Panc1 (cell line): ENCODE results near the gene PROSER3. TPM values are rescaled to one million over a fixed set of nuclear protein-coding genes. Genes with fewer than 3 reads are reported as not detected.

ENCODE experiments used
- ATAC-seq: fragments of 200-7000 bp; cut with Tn5 transposase; 2 replicates; pipeline ENCODE4 v1.9.1; 2020; ENCODE audit warnings: mild to moderate bottlenecking, moderate library complexity
- BruUV-seq: library from RNA; stranded (reverse); fragments of 400-500 nt; replicated peaks from 2 replicates; lab custom pipeline; 2021; lab: Mats Ljungman, UMichigan
- CTCF ChIA-PET: fragments of 300-600 bp; sonication (Branson Sonifier 250); formaldehyde crosslinking; loops from one replicate; lab custom pipeline; 2022; ENCODE audit warnings: antibody characterized with exemption; lab: Charles Lee
- POLR2A ChIA-PET: fragments of 300-600 bp; sonication (Branson Sonifier 250); formaldehyde crosslinking; loops from one replicate; lab custom pipeline; 2022; ENCODE audit warnings: antibody characterized with exemption; lab: Charles Lee
- DNase-seq: peaks from one replicate; pipeline ENCODE4 v3.0.0-alpha.2; 2010; ENCODE audit warnings: low read depth, low spot score
- H3K27ac ChIP-seq: 2 replicates; pipeline ENCODE4 v1.5.1; 2011; ENCODE audit warnings: mild to moderate bottlenecking, low read length, inconsistent platforms
- H3K27me3 ChIP-seq: fragments of 200-500 bp; sonication (Bioruptor generic); 2 replicates; pipeline ENCODE4 v1.6.0; 2014; ENCODE audit warnings: low read length, inconsistent platforms; ENCODE audit not compliant: control insufficient read depth, insufficient read depth
- H3K36me3 ChIP-seq: fragments of 200-500 bp; sonication (Bioruptor generic); 2 replicates; pipeline ENCODE4 v1.5.1; 2014; ENCODE audit warnings: inconsistent platforms, mild to moderate bottlenecking, low read length, moderate library complexity; ENCODE audit not compliant: control insufficient read depth, insufficient read depth
- H3K4me1 ChIP-seq: 2 replicates; pipeline ENCODE4 v1.5.1; 2011; ENCODE audit warnings: inconsistent platforms, mild to moderate bottlenecking, low read length, moderate library complexity; ENCODE audit not compliant: control insufficient read depth, insufficient read depth
- H3K4me3 ChIP-seq, 2 experiments: 2 replicates each; pipeline ENCODE4 v1.5.1; 2011 to 2012; ENCODE audit warnings: low read depth in 2 of 2, low read length in 2 of 2, mild to moderate bottlenecking in 2 of 2, inconsistent platforms in 1 of 2, moderate library complexity in 1 of 2
- H3K9me3 ChIP-seq: fragments of 200-500 bp; sonication (Bioruptor generic); 2 replicates; pipeline ENCODE4 v1.5.1; 2014; ENCODE audit warnings: low read depth, mild to moderate bottlenecking, inconsistent platforms, low read length, moderate library complexity; ENCODE audit not compliant: control insufficient read depth, insufficient read depth
- POLR2AphosphoS5 ChIP-seq: IDR thresholded peaks from 2 replicates; pipeline ENCODE4 v1.6.1; 2012; ENCODE audit warnings: mild to moderate bottlenecking, low read depth, low read length, moderate library complexity
- SIN3A ChIP-seq: IDR thresholded peaks from 2 replicates; pipeline ENCODE4 v1.6.1; 2012; ENCODE audit warnings: low read depth, mild to moderate bottlenecking, low read length, moderate library complexity, borderline replicate concordance; ENCODE audit not compliant: insufficient read depth
- TCF7L2 ChIP-seq: IDR thresholded peaks from 2 replicates; pipeline ENCODE4 v1.6.1; 2011; ENCODE audit warnings: mild to moderate bottlenecking, low read depth, low read length, inconsistent platforms
- in situ Hi-C: cut with HindIII; loops from 2 replicates; pipeline ENCODE4 v1.10.0; 2016; ENCODE audit warnings: low sequenced_read_pairs, low pct_unique_long_range_greater_than_20kb
- intact Hi-C: fragments of 100-400 bp; cut with micrococcal nuclease; formaldehyde crosslinking; loops from one replicate; pipeline ENCODE4 v1.10.0; 2022; ENCODE audit not compliant: unreplicated experiment
- total RNA-seq: library from RNA; stranded (reverse); gene quantifications from one replicate; pipeline ENCODE4 v1.2.1, GENCODE V29; 2021; ENCODE audit not compliant: unreplicated experiment
- TF ChIP-seq, protein P1 (sequence below): fragments of 450-650 bp; IDR thresholded peaks from 2 replicates; pipeline ENCODE4 v1.5.1; 2017; ENCODE audit warnings: mild to moderate bottlenecking
- TF ChIP-seq, protein P2 (sequence below), 2 experiments: IDR thresholded peaks; 2 replicates each; pipeline ENCODE4 v1.6.1; 2011 to 2012; ENCODE audit warnings: low read depth in 2 of 2, control low read depth in 1 of 2, low read length in 1 of 2, mild to moderate bottlenecking in 1 of 2, moderate library complexity in 1 of 2; ENCODE audit not compliant: insufficient read depth in 1 of 2

Gene PROSER3
- total RNA-seq, 1 experiment from 2014 or later: 63.9 TPM

DNA sequence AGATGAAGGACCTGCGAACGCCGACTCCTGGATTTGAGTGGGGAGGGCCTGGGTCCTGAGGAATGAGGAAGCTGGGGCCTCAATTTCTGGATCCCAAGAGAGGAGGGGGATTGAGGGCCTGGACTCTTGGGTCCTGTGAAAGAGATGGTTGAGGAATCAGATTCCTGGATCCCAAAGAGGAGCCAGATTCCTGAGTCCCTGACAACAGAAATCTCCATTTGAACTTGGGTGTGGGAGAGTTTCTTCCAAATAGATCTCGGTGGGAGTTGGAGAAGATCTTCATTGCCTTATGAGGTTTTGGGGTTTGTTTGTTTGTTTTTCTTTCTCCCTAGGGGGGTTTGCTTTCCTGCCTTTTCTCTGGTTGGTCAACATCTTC lies 11.9 kb upstream of the PROSER3 start:
- H3K27me3 ChIP-seq: no peaks in the 10 kb centered on the region
- ATAC-seq (no peak), DNase-seq (no peak)
- TF ChIP-seq POLR2AphosphoS5 (no peak), TCF7L2 (no peak), SIN3A (no peak)
- TF ChIP-seq, protein P1, sequence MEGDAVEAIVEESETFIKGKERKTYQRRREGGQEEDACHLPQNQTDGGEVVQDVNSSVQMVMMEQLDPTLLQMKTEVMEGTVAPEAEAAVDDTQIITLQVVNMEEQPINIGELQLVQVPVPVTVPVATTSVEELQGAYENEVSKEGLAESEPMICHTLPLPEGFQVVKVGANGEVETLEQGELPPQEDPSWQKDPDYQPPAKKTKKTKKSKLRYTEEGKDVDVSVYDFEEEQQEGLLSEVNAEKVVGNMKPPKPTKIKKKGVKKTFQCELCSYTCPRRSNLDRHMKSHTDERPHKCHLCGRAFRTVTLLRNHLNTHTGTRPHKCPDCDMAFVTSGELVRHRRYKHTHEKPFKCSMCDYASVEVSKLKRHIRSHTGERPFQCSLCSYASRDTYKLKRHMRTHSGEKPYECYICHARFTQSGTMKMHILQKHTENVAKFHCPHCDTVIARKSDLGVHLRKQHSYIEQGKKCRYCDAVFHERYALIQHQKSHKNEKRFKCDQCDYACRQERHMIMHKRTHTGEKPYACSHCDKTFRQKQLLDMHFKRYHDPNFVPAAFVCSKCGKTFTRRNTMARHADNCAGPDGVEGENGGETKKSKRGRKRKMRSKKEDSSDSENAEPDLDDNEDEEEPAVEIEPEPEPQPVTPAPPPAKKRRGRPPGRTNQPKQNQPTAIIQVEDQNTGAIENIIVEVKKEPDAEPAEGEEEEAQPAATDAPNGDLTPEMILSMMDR: no peak
- TF ChIP-seq, protein P2, sequence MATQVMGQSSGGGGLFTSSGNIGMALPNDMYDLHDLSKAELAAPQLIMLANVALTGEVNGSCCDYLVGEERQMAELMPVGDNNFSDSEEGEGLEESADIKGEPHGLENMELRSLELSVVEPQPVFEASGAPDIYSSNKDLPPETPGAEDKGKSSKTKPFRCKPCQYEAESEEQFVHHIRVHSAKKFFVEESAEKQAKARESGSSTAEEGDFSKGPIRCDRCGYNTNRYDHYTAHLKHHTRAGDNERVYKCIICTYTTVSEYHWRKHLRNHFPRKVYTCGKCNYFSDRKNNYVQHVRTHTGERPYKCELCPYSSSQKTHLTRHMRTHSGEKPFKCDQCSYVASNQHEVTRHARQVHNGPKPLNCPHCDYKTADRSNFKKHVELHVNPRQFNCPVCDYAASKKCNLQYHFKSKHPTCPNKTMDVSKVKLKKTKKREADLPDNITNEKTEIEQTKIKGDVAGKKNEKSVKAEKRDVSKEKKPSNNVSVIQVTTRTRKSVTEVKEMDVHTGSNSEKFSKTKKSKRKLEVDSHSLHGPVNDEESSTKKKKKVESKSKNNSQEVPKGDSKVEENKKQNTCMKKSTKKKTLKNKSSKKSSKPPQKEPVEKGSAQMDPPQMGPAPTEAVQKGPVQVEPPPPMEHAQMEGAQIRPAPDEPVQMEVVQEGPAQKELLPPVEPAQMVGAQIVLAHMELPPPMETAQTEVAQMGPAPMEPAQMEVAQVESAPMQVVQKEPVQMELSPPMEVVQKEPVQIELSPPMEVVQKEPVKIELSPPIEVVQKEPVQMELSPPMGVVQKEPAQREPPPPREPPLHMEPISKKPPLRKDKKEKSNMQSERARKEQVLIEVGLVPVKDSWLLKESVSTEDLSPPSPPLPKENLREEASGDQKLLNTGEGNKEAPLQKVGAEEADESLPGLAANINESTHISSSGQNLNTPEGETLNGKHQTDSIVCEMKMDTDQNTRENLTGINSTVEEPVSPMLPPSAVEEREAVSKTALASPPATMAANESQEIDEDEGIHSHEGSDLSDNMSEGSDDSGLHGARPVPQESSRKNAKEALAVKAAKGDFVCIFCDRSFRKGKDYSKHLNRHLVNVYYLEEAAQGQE (IDR thresholded peaks at IDR 0.05; ENCODE audit: insufficient read depth in 1 of 2, low read depth in 2 of 2, low read length in 1 of 2): no peak
- H3K27ac ChIP-seq: peak overlapping the region; percentile 98
- peak overlapping the region; percentile 92 to 97 for H3K4me3 ChIP-seq
- no peaks in the 10 kb centered on the region for H3K9me3 ChIP-seq
- ChIA-PET POLR2A (interaction anchor here (0.8 to 1.2 kb wide), 3 partner anchors 13 to 77 kb away, joined by 3 read pairs; no protein-coding TSS in a partner anchor), CTCF (no interaction called here)
- peaks cover 24% of the 10 kb centered on the region for H3K4me1 ChIP-seq
- no TSS peak for BruUV-seq
- no peaks in the 10 kb centered on the region for H3K36me3 ChIP-seq
- in situ Hi-C loops: no loop called here
- intact Hi-C loops: no loop called here

DNA sequence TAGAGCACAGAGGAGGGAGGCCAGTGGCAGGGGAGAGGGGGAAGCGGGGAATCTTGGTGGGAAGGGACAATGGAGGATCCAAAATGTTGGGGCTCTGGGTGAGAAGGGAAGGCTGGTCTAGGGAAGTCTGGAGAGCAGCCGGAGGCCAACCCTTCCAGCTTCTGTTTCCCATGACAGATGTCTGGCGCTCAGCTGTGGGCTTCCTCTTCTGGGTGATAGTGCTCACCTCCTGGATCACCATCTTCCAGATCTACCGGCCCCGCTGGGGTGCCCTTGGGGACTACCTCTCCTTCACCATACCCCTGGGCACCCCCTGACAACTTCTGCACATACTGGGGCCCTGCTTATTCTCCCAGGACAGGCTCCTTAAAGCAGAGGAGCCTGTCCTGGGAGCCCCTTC lies 11.4 kb upstream of the PROSER3 start:
- ATAC-seq (no peak), DNase-seq (no peak)
- in situ Hi-C loops: no loop called here
- H3K4me3 ChIP-seq: peak overlapping the region; percentile 92 to 97
- no TSS peak for BruUV-seq
- peak overlapping the region; percentile 98 for H3K27ac ChIP-seq
- H3K36me3 ChIP-seq: no peaks in the 10 kb centered on the region
- TF ChIP-seq POLR2AphosphoS5: no peak
- TF ChIP-seq, protein P2 (IDR thresholded peaks at IDR 0.05; ENCODE audit: insufficient read depth in 1 of 2, low read depth in 2 of 2, low read length in 1 of 2): no peak
- no peak for TF ChIP-seq SIN3A
- no peak for TF ChIP-seq TCF7L2
- TF ChIP-seq, protein P1: no peak
- H3K27me3 ChIP-seq: no peaks in the 10 kb centered on the region
- intact Hi-C loops: no loop called here
- peaks cover 24% of the 10 kb centered on the region for H3K4me1 ChIP-seq
- ChIA-PET POLR2A (interaction anchor here (1.2 kb wide), 1 partner anchor 43 kb away, joined by 3 read pairs; no protein-coding TSS in a partner anchor), CTCF (no interaction called here)
- no peaks in the 10 kb centered on the region for H3K9me3 ChIP-seq
